OCI-LY3 (cell line): ENCODE results near the gene NUP210.

Experiments
- H2AFZ ChIP-seq: fragments of 200-600, 300-600 bp; shearing (Covaris generic); 2 replicates; pipeline ENCODE4 v1.6.0; 2014; ENCODE audit warnings: antibody characterized with exemption, low read depth, low read length
- H3K27ac ChIP-seq: fragments of 200-600, 300-600 bp; sonication (generic); 2 replicates; pipeline ENCODE4 v1.5.1; 2014; ENCODE audit warnings: mild to moderate bottlenecking, low read length, moderate library complexity, mixed read lengths
- H3K27me3 ChIP-seq: fragments of 200-600, 300-600 bp; sonication (generic); 2 replicates; pipeline ENCODE4 v1.6.1; 2014; ENCODE audit warnings: low read depth, low read length, mixed read lengths
- H3K36me3 ChIP-seq: fragments of 200-600, 300-600 bp; sonication (generic); replicated peaks from 2 replicates; pipeline ENCODE3; 2014; ENCODE audit warnings: low read depth, low read length, mixed read lengths
- H3K4me1 ChIP-seq: fragments of 300-600, 200-600 bp; sonication (generic); 2 replicates; pipeline ENCODE4 v1.6.1; 2014; ENCODE audit warnings: low read length, mixed read lengths
- H3K4me2 ChIP-seq: fragments of 200-600, 300-600 bp; sonication (generic); 2 replicates; pipeline ENCODE4 v1.6.1; 2014; ENCODE audit warnings: low read length, mixed read lengths
- H3K4me3 ChIP-seq: fragments of 300-600, 200-600 bp; sonication (generic); 2 replicates; pipeline ENCODE4 v1.5.1; 2014; ENCODE audit warnings: antibody characterized with exemption, mild to moderate bottlenecking, low read length, moderate library complexity
- H3K79me2 ChIP-seq: fragments of 300-600, 200-600 bp; shearing (Covaris generic); 2 replicates; pipeline ENCODE4 v1.6.1; 2014; ENCODE audit warnings: mild to moderate bottlenecking, low read length, mixed read lengths
- H3K9ac ChIP-seq: fragments of 300-600, 200-600 bp; shearing (Covaris generic); 2 replicates; pipeline ENCODE4 v1.6.0; 2014; ENCODE audit warnings: mild to moderate bottlenecking, low read length, moderate library complexity
- H3K9me3 ChIP-seq: fragments of 200-600, 300-600 bp; shearing (Covaris generic); 2 replicates; pipeline ENCODE4 v1.6.1; 2014; ENCODE audit warnings: low read length, mixed read lengths; ENCODE audit not compliant: insufficient read depth
- H4K20me1 ChIP-seq: fragments of 200-600, 300-600 bp; sonication (generic); 2 replicates; pipeline ENCODE4 v1.6.1; 2016; ENCODE audit warnings: low read length, mixed read lengths; ENCODE audit not compliant: insufficient read depth
- CTCF ChIP-seq: fragments of 200-600, 300-600 bp; sonication (generic); IDR thresholded peaks from 2 replicates; pipeline ENCODE4 v1.5.1; 2014; ENCODE audit warnings: antibody characterized with exemption, low read length, low read depth
- EZH2phosphoT487 ChIP-seq: fragments of 200-600 bp; shearing (Covaris generic); IDR thresholded peaks from 2 replicates; pipeline ENCODE4 v1.6.1; 2018; ENCODE audit warnings: antibody characterized with exemption, mixed run types, low read depth

NUP210 gene

GRCh38 chr3:13286873-13287272 lies 133.2 kb downstream of the NUP210 start:
- peaks cover 8% of the 10 kb centered on the region for H3K9me3 ChIP-seq
- TF ChIP-seq EZH2phosphoT487 (no peak), CTCF (no peak)
- H3K4me3 ChIP-seq: no peak overlapping the region

GRCh38 chr3:13285007-13285567 lies 135.0 kb downstream of the NUP210 start:
- Histone ChIP-seq H3K36me3 (peaks cover 4% of the 10 kb centered on the region), H3K79me2 (no peaks in the 10 kb centered on the region), H3K4me3 (no peak overlapping the region), H4K20me1 (no peaks in the 10 kb centered on the region), H3K4me1 (no peaks in the 10 kb centered on the region), H3K9ac (no peak overlapping the region), H3K27ac (no peak overlapping the region), H3K27me3 (peaks cover 9% of the 10 kb centered on the region; the same call in 1 of the 2 replicates), H3K4me2 (no peak overlapping the region), H2AFZ (no peak overlapping the region), H3K9me3 (peaks cover 8% of the 10 kb centered on the region)
- TF ChIP-seq EZH2phosphoT487 (no peak), CTCF (no peak)

More at GRCh38 chr3:13286873-13287272, 133.2 kb downstream of the NUP210 start:
- peaks cover 15% of the 10 kb centered on the region for H3K27me3 ChIP-seq
- H3K27ac ChIP-seq: no peak overlapping the region
- H4K20me1 ChIP-seq: no peaks in the 10 kb centered on the region
- H3K9ac ChIP-seq: no peak overlapping the region
- H3K79me2 ChIP-seq: no peaks in the 10 kb centered on the region
- peaks cover 4% of the 10 kb centered on the region for H3K36me3 ChIP-seq
- no peak overlapping the region for H3K4me2 ChIP-seq
- no peaks in the 10 kb centered on the region for H3K4me1 ChIP-seq
- H2AFZ ChIP-seq: no peak overlapping the region

- Histone ChIP-seq H4K20me1 (no peaks in the 10 kb centered on the region), H3K27ac (no peak overlapping the region), H3K4me3 (no peak overlapping the region), H3K9ac (no peak overlapping the region), H2AFZ (no peak overlapping the region), H3K27me3 (peaks cover 9% of the 10 kb centered on the region; the same call in 1 of the 2 replicates), H3K4me2 (no peak overlapping the region), H3K36me3 (peaks cover 4% of the 10 kb centered on the region), H3K79me2 (no peaks in the 10 kb centered on the region), H3K4me1 (no peaks in the 10 kb centered on the region), H3K9me3 (peaks cover 8% of the 10 kb centered on the region)
- no peak for TF ChIP-seq CTCF
- no peak for TF ChIP-seq EZH2phosphoT487
Observed at GRCh38 chr3:13283877-13284264, 136.3 kb downstream of the NUP210 start.

- peaks cover 4% of the 10 kb centered on the region for H3K36me3 ChIP-seq
- H2AFZ ChIP-seq: no peak overlapping the region
- H3K4me1 ChIP-seq: no peaks in the 10 kb centered on the region
- no peak overlapping the region for H3K4me2 ChIP-seq
- H3K9ac ChIP-seq: no peak overlapping the region
- no peaks in the 10 kb centered on the region for H4K20me1 ChIP-seq
- H3K27me3 ChIP-seq: peaks cover 9% of the 10 kb centered on the region; the same call in 1 of the 2 replicates
- H3K27ac ChIP-seq: no peak overlapping the region
- H3K79me2 ChIP-seq: no peaks in the 10 kb centered on the region
- H3K4me3 ChIP-seq: no peak overlapping the region
- TF ChIP-seq EZH2phosphoT487: no peak
- H3K9me3 ChIP-seq: peaks cover 8% of the 10 kb centered on the region
Observed at GRCh38 chr3:13282986-13283876, 136.9 kb downstream of the NUP210 start.
